ENCODE results near the gene CNTNAP5.

CNTNAP5 gene

DNA sequence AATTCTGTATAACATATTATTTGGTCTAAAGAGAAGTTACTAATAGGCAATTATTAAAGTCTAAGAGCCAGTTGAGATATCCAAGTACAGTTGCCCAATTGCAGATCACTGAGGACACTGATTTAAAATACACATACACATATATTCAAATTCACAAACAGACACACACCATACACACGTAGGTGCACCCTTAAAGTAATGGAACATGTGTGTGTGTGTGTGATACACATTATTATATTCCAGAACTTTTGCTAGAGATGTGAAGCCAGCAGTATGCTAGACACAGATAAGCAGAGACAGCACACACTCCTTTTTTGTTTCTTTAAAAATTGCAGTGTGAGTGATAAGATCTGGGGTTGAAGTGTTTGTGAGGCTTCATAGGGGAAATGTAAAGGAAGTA, 292.5 kb downstream of the CNTNAP5 start:
- no peak overlapping the region for H3K4me3 ChIP-seq (ENCODE audit: low read depth, low read length)
- DNase-seq (ENCODE audit: low read depth), result no peak
- TF ChIP-seq CTCF (conservative IDR thresholded peaks at IDR 0.05; ENCODE audit: low read depth, low read length), result no peak

DNA sequence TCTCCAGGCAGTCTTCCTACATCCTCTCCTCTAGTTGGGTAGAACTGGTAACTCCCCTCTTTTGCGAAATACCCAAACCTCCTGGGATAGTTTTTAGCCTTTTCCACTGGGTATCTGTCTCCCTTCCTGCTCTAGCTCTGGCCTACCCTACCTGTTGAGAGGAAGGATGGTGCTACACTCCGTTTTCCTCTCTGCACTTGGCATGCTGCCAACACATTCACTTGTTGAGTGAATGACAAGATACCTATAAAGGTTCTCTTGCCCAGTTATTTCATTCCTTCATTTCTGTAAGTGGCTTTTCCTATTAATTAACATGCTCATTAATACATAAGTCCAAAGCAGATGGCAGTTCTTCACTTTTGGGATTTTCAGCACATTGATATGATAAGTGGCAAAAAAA, 293.8 kb downstream of the CNTNAP5 start:
- no peak overlapping the region for H3K4me3 ChIP-seq (ENCODE audit: low read depth, low read length)
- TF ChIP-seq CTCF (conservative IDR thresholded peaks at IDR 0.05; ENCODE audit: low read depth, low read length), result no peak

GRCh38 chr2:124319577-124319976, 294.5 kb downstream of the CNTNAP5 start:
- no peak for DNase-seq (ENCODE audit: low read depth)
- TF ChIP-seq CTCF (conservative IDR thresholded peaks at IDR 0.05; ENCODE audit: low read depth, low read length), result no peak
- no peak overlapping the region for H3K4me3 ChIP-seq (ENCODE audit: low read depth, low read length)

More for the DNA sequence above, 293.8 kb downstream of the CNTNAP5 start:
- no peak for DNase-seq (ENCODE audit: low read depth)

GRCh38 chr2:124320051-124320688, 295.1 kb downstream of the CNTNAP5 start:
- no peak overlapping the region for H3K4me3 ChIP-seq (ENCODE audit: low read depth, low read length)
- no peak for TF ChIP-seq CTCF (conservative IDR thresholded peaks at IDR 0.05; ENCODE audit: low read depth, low read length)
- no peak for DNase-seq (ENCODE audit: low read depth)

DNA sequence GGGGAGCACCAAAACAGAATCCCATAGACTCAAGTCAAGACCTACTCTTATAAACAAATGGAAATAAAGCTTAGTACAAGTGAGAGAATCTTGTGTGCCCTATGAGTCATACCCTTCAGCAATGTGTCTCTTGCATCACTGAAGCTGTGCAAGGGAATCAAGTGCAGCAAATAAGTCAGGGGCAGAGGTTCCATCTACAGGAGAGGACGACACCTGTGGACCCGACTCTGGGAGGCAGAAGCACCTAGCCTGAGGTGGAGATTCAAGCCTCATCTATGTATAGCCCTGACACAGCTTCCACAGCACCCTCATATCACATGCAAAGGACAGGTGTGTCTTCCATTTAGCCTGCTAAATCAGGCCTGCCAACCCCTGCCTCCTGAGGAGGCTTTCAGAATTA, 298.2 kb downstream of the CNTNAP5 start:
- peak; percentile 1 for DNase-seq (ENCODE audit: low read depth)
- TF ChIP-seq CTCF (conservative IDR thresholded peaks at IDR 0.05; ENCODE audit: low read depth, low read length), result no peak

DNA sequence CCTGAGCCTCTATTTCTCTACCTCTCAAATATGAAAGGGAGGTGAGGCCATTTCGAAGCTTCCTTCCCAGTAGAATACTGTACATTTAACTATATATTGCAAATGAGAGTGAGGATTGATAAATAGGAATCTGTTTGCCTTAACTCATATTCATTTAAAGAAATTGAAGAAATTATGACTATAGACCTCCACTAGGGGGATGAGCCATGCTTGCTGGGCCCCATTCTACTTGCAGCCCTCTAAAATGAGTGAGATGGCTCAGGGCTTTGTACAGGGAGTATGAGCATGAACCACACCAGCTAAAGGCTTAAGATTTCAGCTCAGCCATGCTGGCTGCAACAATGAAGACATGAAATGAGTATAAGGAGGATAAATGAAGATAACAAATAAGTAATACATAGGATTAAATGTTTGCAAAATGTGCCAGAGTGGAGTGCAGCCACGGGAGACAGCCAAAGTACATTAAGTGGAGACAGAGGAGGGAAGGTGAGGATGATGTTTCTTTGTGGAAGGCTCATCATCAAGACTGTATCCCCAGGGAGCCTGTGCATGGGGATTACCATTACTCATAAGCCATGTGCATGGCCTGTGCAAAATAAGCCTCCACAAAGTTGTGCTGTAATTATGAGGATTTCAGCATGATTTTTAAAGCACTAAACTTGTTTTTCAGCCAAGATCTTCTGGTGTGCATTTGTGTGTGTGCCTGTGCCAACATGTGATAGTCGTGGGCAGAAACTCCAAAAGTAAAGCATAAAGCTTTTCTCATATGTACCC, 300.8 kb downstream of the CNTNAP5 start:
- no peak for DNase-seq (ENCODE audit: low read depth)
- no peak for TF ChIP-seq CTCF (conservative IDR thresholded peaks at IDR 0.05; ENCODE audit: low read depth, low read length)
- H3K4me3 ChIP-seq (ENCODE audit: low read depth, low read length), result no peak overlapping the region

More for the DNA sequence above, 298.2 kb downstream of the CNTNAP5 start:
- no peak overlapping the region for H3K4me3 ChIP-seq (ENCODE audit: low read depth, low read length)
